GM13976 (cell line): ENCODE data around the gene UBE2G2.

Experiments used
- DNase-seq: peaks from one replicate; pipeline ENCODE4 v3.0.0; 2012; ENCODE audit warnings: low spot score
- in situ Hi-C: fragments of 300-500 bp; cut with MboI; formaldehyde crosslinking; loops from one replicate; pipeline ENCODE4 v1.12.0; 2022; ENCODE audit warnings: low sequenced_read_pairs, mixed read lengths, inconsistent platforms; ENCODE audit not compliant: unreplicated experiment
- TF ChIP-seq, protein P1 (sequence below): IDR thresholded peaks from 2 replicates; pipeline ENCODE4 v1.5.1; 2012; ENCODE audit warnings: borderline replicate concordance, mild to moderate bottlenecking; ENCODE audit not compliant: insufficient read depth; ENCODE audit errors: extremely low read depth, missing control alignments, control extremely low read depth

Gene UBE2G2

GRCh38 chr21:44780137-44780502 lies 21.5 kb downstream of the UBE2G2 start:
- TF ChIP-seq, protein P1, sequence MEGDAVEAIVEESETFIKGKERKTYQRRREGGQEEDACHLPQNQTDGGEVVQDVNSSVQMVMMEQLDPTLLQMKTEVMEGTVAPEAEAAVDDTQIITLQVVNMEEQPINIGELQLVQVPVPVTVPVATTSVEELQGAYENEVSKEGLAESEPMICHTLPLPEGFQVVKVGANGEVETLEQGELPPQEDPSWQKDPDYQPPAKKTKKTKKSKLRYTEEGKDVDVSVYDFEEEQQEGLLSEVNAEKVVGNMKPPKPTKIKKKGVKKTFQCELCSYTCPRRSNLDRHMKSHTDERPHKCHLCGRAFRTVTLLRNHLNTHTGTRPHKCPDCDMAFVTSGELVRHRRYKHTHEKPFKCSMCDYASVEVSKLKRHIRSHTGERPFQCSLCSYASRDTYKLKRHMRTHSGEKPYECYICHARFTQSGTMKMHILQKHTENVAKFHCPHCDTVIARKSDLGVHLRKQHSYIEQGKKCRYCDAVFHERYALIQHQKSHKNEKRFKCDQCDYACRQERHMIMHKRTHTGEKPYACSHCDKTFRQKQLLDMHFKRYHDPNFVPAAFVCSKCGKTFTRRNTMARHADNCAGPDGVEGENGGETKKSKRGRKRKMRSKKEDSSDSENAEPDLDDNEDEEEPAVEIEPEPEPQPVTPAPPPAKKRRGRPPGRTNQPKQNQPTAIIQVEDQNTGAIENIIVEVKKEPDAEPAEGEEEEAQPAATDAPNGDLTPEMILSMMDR: no peak
- in situ Hi-C loops: no loop called here
- DNase-seq: no peak

DNA sequence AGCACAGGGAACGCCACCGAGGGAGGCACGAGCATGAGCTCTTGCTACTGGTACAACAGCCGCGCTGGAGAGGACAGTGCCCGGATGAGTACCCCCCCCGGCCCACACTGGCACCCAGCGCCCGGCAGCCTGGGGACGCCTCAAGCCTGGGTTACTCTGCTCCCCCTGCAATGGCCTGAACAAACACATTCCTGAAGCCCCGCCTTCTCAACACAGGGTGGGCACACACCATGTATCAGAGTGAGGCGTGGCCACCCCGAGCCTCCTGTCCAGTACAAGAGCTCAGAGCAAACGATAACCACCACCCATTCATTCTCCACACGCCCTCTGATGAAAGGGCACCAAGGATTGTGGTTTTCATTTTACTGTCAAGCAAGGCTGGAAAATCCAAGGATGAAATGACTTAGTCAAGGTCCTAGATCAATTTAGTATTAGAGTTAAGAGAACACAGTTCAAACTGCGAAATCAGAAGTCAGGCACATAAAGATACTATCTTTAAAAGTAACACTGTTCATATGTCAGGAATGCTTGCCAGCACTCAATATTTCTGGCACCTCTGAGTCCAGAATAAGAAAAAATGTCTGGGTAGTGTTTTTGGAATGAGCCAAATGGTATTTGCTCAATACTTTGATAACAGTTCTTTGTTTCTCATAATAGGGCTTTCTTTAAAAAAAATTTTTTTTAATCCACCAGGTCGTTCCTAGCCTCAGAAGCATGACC lies 22.0 kb downstream of the UBE2G2 start:
- TF ChIP-seq, protein P1: no peak
- in situ Hi-C loops: no loop called here
- no peak for DNase-seq

GRCh38 chr21:44778983-44779382 lies 22.6 kb downstream of the UBE2G2 start:
- DNase-seq: no peak
- TF ChIP-seq, protein P1: no peak
- in situ Hi-C loops: no loop called here

- TF ChIP-seq, protein P1: no peak
- DNase-seq: no peak
- in situ Hi-C loops: no loop called here
Measured at GRCh38 chr21:44778499-44778911, 23.1 kb downstream of the UBE2G2 start.

- DNase-seq: no peak
Measured at GRCh38 chr21:44778094-44778493, 23.5 kb downstream of the UBE2G2 start.

GRCh38 chr21:44774972-44775371 lies 26.6 kb downstream of the UBE2G2 start:
- DNase-seq: no peak
- TF ChIP-seq, protein P1: no peak
- in situ Hi-C loops: no loop called here

More at GRCh38 chr21:44778094-44778493, 23.5 kb downstream of the UBE2G2 start:
- TF ChIP-seq, protein P1: no peak
- in situ Hi-C loops: no loop called here
